HUES48 (cell line): Measurements from ENCODE around the gene MMP8.

Experiments used
- H3K27ac ChIP-seq: one replicate; pipeline ENCODE4 v1.7.0; 2013; ENCODE audit warnings: low read depth, low read length, inconsistent platforms
- H3K27me3 ChIP-seq: 2 replicates; pipeline ENCODE4 v1.6.1; 2013; ENCODE audit warnings: mild to moderate bottlenecking, low read length; ENCODE audit not compliant: control insufficient read depth, insufficient read depth
- H3K36me3 ChIP-seq: 2 replicates; pipeline ENCODE4 v1.6.1; 2013; ENCODE audit warnings: low read length; ENCODE audit not compliant: control insufficient read depth, insufficient read depth
- H3K4me1 ChIP-seq: 2 replicates; pipeline ENCODE4 v1.6.1; 2013; ENCODE audit warnings: mild to moderate bottlenecking, low read length; ENCODE audit not compliant: control insufficient read depth, insufficient read depth
- H3K4me3 ChIP-seq: 2 replicates; pipeline ENCODE4 v1.5.1; 2013; ENCODE audit warnings: mild to moderate bottlenecking, low read depth, low read length
- H3K9ac ChIP-seq: 2 replicates; pipeline ENCODE4 v1.6.1; 2013; ENCODE audit warnings: mild to moderate bottlenecking, low read depth, low read length, moderate library complexity
- H3K9me3 ChIP-seq: 2 replicates; pipeline ENCODE4 v1.6.1; 2013; ENCODE audit warnings: low read length; ENCODE audit not compliant: control insufficient read depth, insufficient read depth

The MMP8 gene

GRCh38 chr11:102685338-102685737 is 39.4 kb downstream of the MMP8 start:
- Histone ChIP-seq H3K27me3 (no peaks in the 10 kb centered on the region), H3K4me1 (peaks cover 13% of the 10 kb centered on the region), H3K36me3 (no peaks in the 10 kb centered on the region), H3K4me3 (no peak overlapping the region), H3K9me3 (no peaks in the 10 kb centered on the region), H3K9ac (no peak overlapping the region), H3K27ac (no peak overlapping the region)

GRCh38 chr11:102683277-102683676 is 41.5 kb downstream of the MMP8 start:
- H3K27me3 ChIP-seq = no peaks in the 10 kb centered on the region
- no peak overlapping the region for H3K9ac ChIP-seq
- H3K36me3 ChIP-seq = no peaks in the 10 kb centered on the region
- H3K4me3 ChIP-seq = no peak overlapping the region
- no peak overlapping the region for H3K27ac ChIP-seq
- no peaks in the 10 kb centered on the region for H3K9me3 ChIP-seq
- peaks cover 13% of the 10 kb centered on the region for H3K4me1 ChIP-seq

- Histone ChIP-seq H3K4me1 (peaks cover 17% of the 10 kb centered on the region), H3K4me3 (no peak overlapping the region), H3K9ac (no peak overlapping the region), H3K27ac (no peak overlapping the region), H3K9me3 (no peaks in the 10 kb centered on the region), H3K27me3 (no peaks in the 10 kb centered on the region), H3K36me3 (no peaks in the 10 kb centered on the region)
Measured at GRCh38 chr11:102680945-102681344, 43.8 kb downstream of the MMP8 start.

GRCh38 chr11:102678022-102678421 is 46.7 kb downstream of the MMP8 start:
- peaks cover 10% of the 10 kb centered on the region for H3K4me1 ChIP-seq
- H3K27me3 ChIP-seq = no peaks in the 10 kb centered on the region
- no peaks in the 10 kb centered on the region for H3K36me3 ChIP-seq
- H3K27ac ChIP-seq = no peak overlapping the region
- H3K4me3 ChIP-seq = no peak overlapping the region
- H3K9me3 ChIP-seq = no peaks in the 10 kb centered on the region
- no peak overlapping the region for H3K9ac ChIP-seq

- no peak overlapping the region for H3K27ac ChIP-seq
- no peak overlapping the region for H3K9ac ChIP-seq
- H3K9me3 ChIP-seq = no peaks in the 10 kb centered on the region
- H3K4me3 ChIP-seq = no peak overlapping the region
- no peaks in the 10 kb centered on the region for H3K27me3 ChIP-seq
- peaks cover 10% of the 10 kb centered on the region for H3K4me1 ChIP-seq
- H3K36me3 ChIP-seq = no peaks in the 10 kb centered on the region
Measured at GRCh38 chr11:102676084-102676483, 48.7 kb downstream of the MMP8 start.

GRCh38 chr11:102669664-102670063 is 55.1 kb downstream of the MMP8 start:
- Histone ChIP-seq H3K36me3 (no peaks in the 10 kb centered on the region), H3K4me1 (no peaks in the 10 kb centered on the region), H3K9ac (no peak overlapping the region), H3K4me3 (no peak overlapping the region), H3K27me3 (no peaks in the 10 kb centered on the region), H3K27ac (no peak overlapping the region), H3K9me3 (no peaks in the 10 kb centered on the region)

- Histone ChIP-seq H3K9me3 (no peaks in the 10 kb centered on the region), H3K4me3 (no peak overlapping the region), H3K4me1 (no peaks in the 10 kb centered on the region), H3K36me3 (no peaks in the 10 kb centered on the region), H3K27me3 (no peaks in the 10 kb centered on the region), H3K9ac (no peak overlapping the region), H3K27ac (no peak overlapping the region)
Measured at GRCh38 chr11:102666331-102666957, 58.3 kb downstream of the MMP8 start.

GRCh38 chr11:102664001-102664752 is 60.6 kb downstream of the MMP8 start:
- Histone ChIP-seq H3K36me3 (no peaks in the 10 kb centered on the region), H3K27me3 (no peaks in the 10 kb centered on the region), H3K4me3 (no peak overlapping the region)

GRCh38 chr11:102662607-102663006 is 62.1 kb downstream of the MMP8 start:
- H3K9me3 ChIP-seq = no peaks in the 10 kb centered on the region
- no peak overlapping the region for H3K27ac ChIP-seq
- H3K4me1 ChIP-seq = no peaks in the 10 kb centered on the region
- no peak overlapping the region for H3K4me3 ChIP-seq
- H3K36me3 ChIP-seq = no peaks in the 10 kb centered on the region
- H3K27me3 ChIP-seq = no peaks in the 10 kb centered on the region
- H3K9ac ChIP-seq = no peak overlapping the region

More at GRCh38 chr11:102664001-102664752, 60.6 kb downstream of the MMP8 start:
- no peaks in the 10 kb centered on the region for H3K4me1 ChIP-seq
- H3K27ac ChIP-seq = no peak overlapping the region
- no peak overlapping the region for H3K9ac ChIP-seq
- H3K9me3 ChIP-seq = no peaks in the 10 kb centered on the region
